Activated T-cell treated with anti-CD3 and anti-CD28 coated beads, Interleukin-2, amount 50 U/mL, for 72 hours (primary cell): ENCODE data around the gene ZNF385A. TPM values are rescaled to one million over a fixed set of nuclear protein-coding genes. Genes with fewer than 3 reads are reported as not detected.

Experiments
- ATAC-seq, 2 donors: fragments of 150-1000 bp; cut with Tn5 transposase; replicated peaks in 1 of 2; 2 replicates each; pipeline ENCODE4 v1.10.0; 2021; ENCODE audit warnings: moderate library complexity in 2 of 2, mild to moderate bottlenecking in 1 of 2
- DNase-seq, 2 donors: peaks; one replicate each; pipeline ENCODE4 v3.0.0; 2021 to 2022; ENCODE audit warnings: mixed read lengths in 1 of 2
- H3K27ac Mint-ChIP-seq: one replicate; pipeline ENCODE4 v1.8.0; 2022; ENCODE audit warnings: mild to moderate bottlenecking, moderate library complexity, mixed read lengths
- H3K27me3 Mint-ChIP-seq: one replicate; pipeline ENCODE4 v1.8.0; 2022; ENCODE audit warnings: low read depth, mixed read lengths
- H3K36me3 Mint-ChIP-seq, 2 donors: one replicate each; pipeline ENCODE4 v1.8.0; 2022; ENCODE audit warnings: mixed read lengths in 2 of 2, mild to moderate bottlenecking in 1 of 2; ENCODE audit not compliant: insufficient read depth in 2 of 2
- H3K4me1 Mint-ChIP-seq: one replicate; pipeline ENCODE4 v1.8.0; 2022; ENCODE audit warnings: low read depth, mixed read lengths
- H3K4me3 Mint-ChIP-seq, 2 donors: one replicate each; pipeline ENCODE4 v1.8.0; 2022; ENCODE audit warnings: mild to moderate bottlenecking in 2 of 2, mixed read lengths in 2 of 2, moderate library complexity in 2 of 2
- H3K9me3 Mint-ChIP-seq, 2 donors: one replicate each; pipeline ENCODE4 v1.8.0; 2022; ENCODE audit warnings: mixed read lengths in 2 of 2
- total RNA-seq, 2 donors: library from RNA; stranded (reverse); gene quantifications; one replicate each; pipeline ENCODE4 v1.2.3, GENCODE V29; 2022

The ZNF385A gene
- total RNA-seq, 2 donors from 2014 or later, result 1.3 to 2.8 TPM

DNA sequence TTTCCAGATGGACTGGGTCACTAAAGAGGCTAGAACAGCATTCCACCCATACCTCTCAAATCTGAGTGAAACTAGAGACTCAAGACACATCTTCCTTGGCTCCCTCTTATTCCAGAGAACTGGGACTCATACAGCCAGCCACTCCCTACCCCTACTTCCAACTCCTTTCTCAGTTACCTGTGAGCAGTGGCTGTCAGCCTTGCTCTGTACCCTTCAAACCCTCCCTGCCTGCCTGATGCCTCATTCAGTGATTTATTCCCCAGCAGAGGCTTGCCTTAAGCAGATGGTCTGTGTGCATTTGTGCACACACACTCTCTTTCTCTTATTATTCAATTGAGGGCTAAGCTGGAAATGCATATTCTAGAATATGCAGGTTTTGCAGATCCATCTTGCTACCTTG lies 34.9 kb downstream of the ZNF385A start:
- H3K4me1 Mint-ChIP-seq, result peaks cover 15% of the 10 kb centered on the region
- H3K9me3 Mint-ChIP-seq, result no peaks in the 10 kb centered on the region
- DNase-seq (no peak), ATAC-seq (no peak)
- no peak overlapping the region for H3K27ac Mint-ChIP-seq
- H3K36me3 Mint-ChIP-seq, result peaks cover 3 to 10% of the 10 kb centered on the region in 2 donors
- H3K27me3 Mint-ChIP-seq, result no peaks in the 10 kb centered on the region
- no peak overlapping the region for H3K4me3 Mint-ChIP-seq

DNA sequence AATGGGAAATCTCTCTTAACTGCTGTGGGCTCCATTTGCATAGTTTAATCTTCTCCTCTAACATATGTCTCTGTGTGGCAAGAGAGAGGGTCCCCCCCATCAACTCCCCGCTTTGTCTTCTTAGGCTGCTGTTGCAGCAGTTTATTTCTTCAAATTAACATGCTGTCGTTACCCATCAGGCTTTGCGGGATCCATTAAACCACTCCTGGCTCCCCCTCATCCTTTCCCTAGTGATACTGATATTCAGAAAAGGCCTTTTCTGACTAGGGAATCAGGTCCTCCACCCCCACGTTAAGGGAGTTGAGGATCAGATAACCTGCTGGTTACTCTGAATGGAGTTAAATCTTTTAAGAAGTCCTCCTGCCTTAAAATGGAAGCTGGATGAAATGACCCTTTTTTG lies 35.5 kb downstream of the ZNF385A start:
- H3K27ac Mint-ChIP-seq, result no peak overlapping the region
- ATAC-seq (no peak), DNase-seq (no peak)
- H3K27me3 Mint-ChIP-seq, result no peaks in the 10 kb centered on the region
- H3K36me3 Mint-ChIP-seq, result peaks cover 3 to 10% of the 10 kb centered on the region in 2 donors
- peaks cover 15% of the 10 kb centered on the region for H3K4me1 Mint-ChIP-seq
- no peak overlapping the region for H3K4me3 Mint-ChIP-seq
- no peaks in the 10 kb centered on the region for H3K9me3 Mint-ChIP-seq

DNA sequence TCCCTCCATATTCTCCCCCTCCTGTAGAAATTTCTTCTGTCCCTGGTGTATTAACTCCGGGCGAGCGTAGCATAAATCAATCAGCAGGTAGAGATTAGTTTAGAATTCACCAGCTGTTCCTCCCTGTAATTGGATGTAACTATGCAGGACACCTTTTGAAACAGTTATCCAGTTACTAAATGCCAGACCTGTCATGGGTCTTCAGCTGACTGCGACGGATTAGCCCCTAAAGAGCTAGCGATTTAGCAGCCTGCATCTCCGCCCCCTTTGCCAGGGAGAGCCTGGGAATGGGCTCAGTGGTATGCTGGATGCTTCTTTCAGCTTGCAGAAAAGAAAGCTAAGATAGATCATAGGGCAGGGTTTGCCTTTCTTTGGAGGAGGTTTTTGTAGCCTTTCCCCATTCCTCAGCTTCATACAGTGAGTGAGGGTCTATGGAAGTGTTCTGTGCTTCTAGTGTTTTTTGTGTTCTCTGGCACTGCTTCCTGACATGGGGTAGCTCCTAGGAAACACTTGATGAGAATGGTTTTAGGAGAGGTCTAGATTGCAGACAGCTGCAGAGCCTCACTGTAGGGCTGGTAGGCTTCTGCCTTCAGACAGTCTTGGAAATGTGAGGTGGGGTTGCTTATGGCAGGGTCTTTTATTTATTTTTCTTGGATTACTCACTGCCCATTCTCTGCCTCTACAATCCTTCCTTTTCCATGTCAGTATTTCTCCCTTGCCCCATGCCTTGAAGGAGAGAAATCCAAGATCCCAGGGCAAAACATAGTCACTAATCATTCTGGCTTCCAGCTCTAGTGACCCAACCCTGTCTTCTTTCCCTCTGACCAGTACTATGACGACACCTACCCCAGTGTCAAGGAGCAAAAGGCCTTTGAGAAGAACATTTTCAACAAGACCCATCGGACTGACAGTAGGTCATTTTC lies 42.9 kb downstream of the ZNF385A start:
- DNase-seq, result no peak
- Mint-ChIP-seq H3K27ac (no peak overlapping the region), H3K4me1 (no peaks in the 10 kb centered on the region), H3K4me3 (no peak overlapping the region), H3K36me3 (peaks cover 6 to 19% of the 10 kb centered on the region in 2 donors), H3K9me3 (no peaks in the 10 kb centered on the region), H3K27me3 (no peaks in the 10 kb centered on the region)
- ATAC-seq, result no peak

DNA sequence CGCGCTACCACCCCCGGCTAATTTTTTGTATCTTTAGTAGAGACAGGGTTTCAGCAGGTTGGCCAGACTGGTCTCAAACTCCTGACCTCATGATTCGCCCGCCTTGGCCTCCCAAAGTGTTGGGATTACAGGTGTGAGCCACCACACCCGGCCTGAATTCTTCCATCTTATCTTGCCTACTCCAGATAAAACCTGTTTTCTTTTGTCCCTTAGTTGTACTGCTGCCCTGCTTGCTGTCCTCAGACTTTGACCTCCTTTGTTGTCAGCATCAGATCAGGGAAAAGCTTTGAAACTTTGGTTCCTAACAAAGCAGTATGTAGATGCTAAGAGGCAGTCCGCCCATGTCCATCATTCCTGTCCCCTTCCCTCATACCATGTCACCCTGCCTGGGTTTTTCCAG lies 43.7 kb downstream of the ZNF385A start:
- no peak for ATAC-seq
- Mint-ChIP-seq H3K27ac (no peak overlapping the region), H3K9me3 (no peaks in the 10 kb centered on the region), H3K4me1 (peaks cover 4% of the 10 kb centered on the region), H3K36me3 (peaks cover 6 to 19% of the 10 kb centered on the region in 2 donors), H3K4me3 (no peak overlapping the region), H3K27me3 (no peaks in the 10 kb centered on the region)
- no peak for DNase-seq

DNA sequence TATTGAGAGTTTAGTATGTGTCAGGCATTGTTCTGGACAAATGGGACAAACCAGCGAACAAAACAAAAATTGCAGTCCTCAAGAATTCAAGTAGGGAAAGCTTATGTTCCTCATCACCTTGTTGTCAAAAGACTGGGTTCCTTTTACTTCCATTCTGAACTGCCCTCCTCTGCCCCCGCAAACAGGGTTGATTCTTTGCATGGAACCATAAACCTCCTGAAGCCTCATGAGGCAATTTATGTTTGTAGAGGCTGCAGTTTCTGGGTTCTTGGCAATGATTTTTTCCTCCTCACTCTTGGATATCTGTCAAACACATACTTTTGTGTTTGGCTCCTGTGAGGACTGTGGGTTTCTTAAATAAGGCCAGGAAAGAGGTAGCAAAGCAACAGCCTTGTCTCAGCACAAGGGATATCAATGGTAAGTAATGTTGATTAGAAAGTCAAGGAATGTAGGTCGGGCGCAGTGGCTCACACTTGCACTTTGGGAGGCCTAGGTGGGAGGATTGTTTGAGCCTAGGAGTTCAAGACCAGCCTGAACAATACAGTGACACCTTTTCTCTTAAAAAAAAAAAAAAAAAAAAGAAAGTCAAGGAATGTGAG lies 45.7 kb downstream of the ZNF385A start:
- Mint-ChIP-seq H3K9me3 (no peaks in the 10 kb centered on the region), H3K27ac (no peak overlapping the region), H3K4me1 (peaks cover 6% of the 10 kb centered on the region), H3K4me3 (no peak overlapping the region), H3K36me3 (peaks cover 6 to 14% of the 10 kb centered on the region in 2 donors), H3K27me3 (no peaks in the 10 kb centered on the region)
- ATAC-seq (no peak), DNase-seq (no peak)

DNA sequence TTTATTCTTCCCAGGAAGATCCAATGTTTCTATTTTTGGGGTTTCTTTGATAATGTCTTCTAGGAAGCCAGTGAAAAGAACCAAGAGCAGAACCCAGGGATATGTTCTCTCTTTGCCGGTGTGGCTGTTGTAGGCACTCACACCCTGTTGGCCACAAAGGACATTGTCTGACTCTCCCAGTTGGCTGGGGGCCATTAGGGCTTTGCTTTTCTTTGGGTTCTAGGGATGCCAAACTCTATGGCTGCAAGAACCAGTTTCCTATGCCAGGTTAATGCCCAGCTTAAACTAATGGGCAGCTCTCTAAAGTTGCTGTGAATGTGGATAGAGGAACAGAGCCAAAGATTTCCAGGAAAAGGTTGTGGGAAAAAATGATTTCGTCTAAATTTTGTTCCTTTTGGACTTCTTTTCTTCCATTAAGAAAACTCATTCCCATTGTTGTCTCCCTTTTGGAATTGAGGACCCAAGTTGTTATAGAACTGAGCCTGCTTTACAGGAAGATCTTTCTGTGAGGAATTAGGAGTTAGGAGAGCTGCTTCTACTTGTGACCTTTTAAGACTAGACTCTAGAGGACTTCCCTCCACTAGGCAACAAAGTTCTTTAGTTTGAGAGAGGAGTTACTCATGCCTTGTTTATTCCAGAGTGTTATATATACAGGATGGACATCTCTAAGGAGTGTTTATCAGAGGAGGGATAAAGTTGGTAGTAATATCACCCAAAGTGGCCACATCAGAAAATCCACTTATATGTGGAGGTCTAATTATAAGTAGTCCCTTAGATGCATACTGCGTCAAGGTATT lies 46.5 kb downstream of the ZNF385A start:
- Mint-ChIP-seq H3K9me3 (no peaks in the 10 kb centered on the region), H3K4me3 (no peak overlapping the region), H3K4me1 (peaks cover 11% of the 10 kb centered on the region), H3K36me3 (peaks cover 6 to 9% of the 10 kb centered on the region in 2 donors), H3K27ac (no peak overlapping the region), H3K27me3 (no peaks in the 10 kb centered on the region)
- DNase-seq (no peak), ATAC-seq (no peak)

DNA sequence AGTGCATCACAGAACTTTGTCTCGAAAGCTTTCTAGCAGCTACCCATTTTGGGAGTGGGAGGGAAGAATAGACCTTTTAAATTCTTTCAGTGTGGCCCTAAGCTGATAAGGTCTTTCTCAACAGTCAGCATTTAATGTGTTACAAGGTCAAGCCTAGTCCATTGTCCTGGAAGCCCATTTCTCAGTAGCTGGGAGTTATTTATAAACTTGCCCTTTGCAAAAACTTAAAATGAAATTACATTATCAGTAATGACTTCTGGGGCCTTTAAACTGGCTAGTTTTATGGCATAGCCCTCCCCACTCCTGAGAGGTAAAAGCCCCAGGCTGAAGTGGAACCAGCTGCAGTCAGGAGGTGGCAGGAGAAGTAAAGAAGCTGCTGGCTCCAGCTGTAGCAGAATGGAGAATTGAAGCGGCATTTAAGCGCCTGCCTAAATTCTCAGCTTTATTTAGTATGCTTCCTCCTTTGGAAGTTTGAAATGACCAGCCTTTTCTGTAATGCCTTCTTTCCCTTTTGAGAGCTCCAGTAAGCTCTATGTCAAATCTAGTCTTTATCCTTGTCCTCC lies 47.2 kb downstream of the ZNF385A start:
- peaks cover 4 to 6% of the 10 kb centered on the region in 2 donors for H3K36me3 Mint-ChIP-seq
- no peak overlapping the region for H3K4me3 Mint-ChIP-seq
- ATAC-seq, result no peak
- H3K27ac Mint-ChIP-seq, result no peak overlapping the region
- no peaks in the 10 kb centered on the region for H3K27me3 Mint-ChIP-seq
- peaks cover 11% of the 10 kb centered on the region for H3K4me1 Mint-ChIP-seq
- no peaks in the 10 kb centered on the region for H3K9me3 Mint-ChIP-seq
- no peak for DNase-seq

DNA sequence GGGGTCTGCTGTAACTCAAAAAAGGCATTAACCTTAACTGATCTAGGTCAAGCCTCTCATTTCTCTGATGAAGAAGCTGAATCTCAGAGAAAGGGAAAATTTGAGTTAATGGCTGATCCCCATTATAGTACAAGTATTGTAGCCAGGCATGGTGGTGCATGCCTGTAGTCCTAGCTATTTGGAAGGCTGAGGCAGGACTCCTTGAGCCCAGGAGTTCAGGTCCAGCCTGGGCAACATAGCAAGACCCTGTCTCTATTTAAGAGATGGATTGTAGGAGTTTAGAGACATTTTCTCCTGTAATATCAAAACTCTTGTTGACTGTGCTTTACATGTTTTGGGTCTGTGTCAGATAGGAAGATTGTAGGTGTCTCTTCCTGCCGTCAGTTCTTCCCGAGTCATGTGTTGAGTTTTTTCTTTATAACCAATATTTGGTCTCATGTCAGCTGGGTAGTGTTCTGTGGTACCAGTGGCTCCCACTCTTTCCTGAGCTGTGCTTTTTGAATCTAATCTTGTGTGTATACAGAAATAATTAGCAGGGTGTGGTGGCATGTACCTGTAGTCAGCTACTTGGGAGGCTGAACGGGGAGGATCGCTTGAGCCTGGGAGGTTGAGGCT lies 51.0 kb downstream of the ZNF385A start:
- peak overlapping the region in 1 of 2 donors; percentile 47 for H3K4me3 Mint-ChIP-seq
- peaks cover 0 to 2% of the 10 kb centered on the region in 2 donors for H3K36me3 Mint-ChIP-seq
- H3K27me3 Mint-ChIP-seq, result no peaks in the 10 kb centered on the region
- peak in 1 of 2 donors; percentile 73 for ATAC-seq
- no peak for DNase-seq
- H3K27ac Mint-ChIP-seq, result no peak overlapping the region
- H3K9me3 Mint-ChIP-seq, result no peaks in the 10 kb centered on the region
- H3K4me1 Mint-ChIP-seq, result peaks cover 39% of the 10 kb centered on the region

DNA sequence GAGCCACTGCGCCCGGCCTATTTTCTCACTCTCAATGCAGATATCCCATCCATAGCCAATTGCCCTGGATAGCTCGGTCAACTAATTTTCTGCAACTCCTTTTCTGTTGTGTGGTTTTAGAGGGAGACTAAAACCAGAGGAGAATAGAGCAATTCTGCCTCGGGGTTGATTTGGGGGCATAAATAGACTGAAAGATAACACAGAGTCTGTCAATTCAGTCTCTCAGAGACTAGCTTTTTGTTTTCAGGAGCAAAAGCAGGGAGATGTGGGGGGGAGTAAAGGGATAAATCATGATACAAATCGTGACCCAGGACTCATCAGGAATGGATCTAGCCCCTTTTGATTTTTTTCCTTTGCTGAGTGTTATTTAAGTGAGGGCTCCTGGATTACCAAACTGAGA lies 53.1 kb downstream of the ZNF385A start:
- H3K4me1 Mint-ChIP-seq, result peaks cover 52% of the 10 kb centered on the region
- no peaks in the 10 kb centered on the region for H3K9me3 Mint-ChIP-seq
- peak overlapping the region; percentile 50 for H3K27ac Mint-ChIP-seq
- ATAC-seq, result no peak
- H3K4me3 Mint-ChIP-seq, result no peak overlapping the region
- peaks cover 0 to 2% of the 10 kb centered on the region in 2 donors for H3K36me3 Mint-ChIP-seq
- no peak for DNase-seq
- H3K27me3 Mint-ChIP-seq, result no peaks in the 10 kb centered on the region

DNA sequence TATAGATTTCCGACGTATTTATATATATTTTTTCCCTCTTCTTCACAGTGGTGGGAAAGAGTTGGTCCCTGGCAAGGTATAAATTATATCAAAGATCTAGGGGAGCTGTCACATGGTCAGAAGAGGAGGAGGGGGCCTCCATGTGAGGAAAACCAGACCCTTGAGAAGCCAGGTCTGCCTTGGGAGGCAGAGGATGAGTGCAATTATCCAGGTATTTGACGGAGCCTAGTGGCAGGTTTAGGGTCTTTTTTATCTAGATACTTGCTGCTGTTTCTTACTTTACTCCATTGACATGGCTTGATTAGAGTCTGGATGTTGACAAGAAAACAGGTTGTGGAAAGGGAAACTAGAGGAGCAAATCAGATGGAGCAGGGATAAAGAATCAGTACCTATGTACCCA lies 54.1 kb downstream of the ZNF385A start:
- DNase-seq, result no peak
- no peaks in the 10 kb centered on the region for H3K27me3 Mint-ChIP-seq
- no peaks in the 10 kb centered on the region for H3K9me3 Mint-ChIP-seq
- H3K4me1 Mint-ChIP-seq, result peaks cover 56% of the 10 kb centered on the region
- no peak for ATAC-seq
- H3K4me3 Mint-ChIP-seq, result no peak overlapping the region
- peak overlapping the region; percentile 93 for H3K27ac Mint-ChIP-seq
- H3K36me3 Mint-ChIP-seq, result peaks cover 0 to 2% of the 10 kb centered on the region in 2 donors

DNA sequence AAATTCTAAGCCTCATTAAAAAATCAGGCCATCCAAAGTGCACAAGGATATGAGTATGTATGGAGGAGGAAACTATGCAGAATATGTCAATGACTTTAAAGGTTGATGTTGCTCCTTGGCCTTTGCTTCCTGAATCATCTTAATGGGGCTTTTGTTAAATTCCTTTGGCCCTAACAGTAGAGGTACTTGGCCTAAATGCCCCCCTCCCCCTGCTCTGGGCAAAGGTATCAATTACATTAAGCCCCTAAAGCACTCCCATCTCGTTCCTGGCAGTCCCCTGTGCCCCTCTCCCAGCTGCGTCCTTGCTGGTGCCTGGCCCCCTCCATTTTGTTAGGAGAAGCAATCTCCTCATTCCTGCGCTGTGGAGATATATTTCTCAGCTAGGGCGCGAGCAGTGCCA lies 54.8 kb downstream of the ZNF385A start:
- Mint-ChIP-seq H3K27me3 (no peaks in the 10 kb centered on the region), H3K36me3 (peaks cover 0 to 4% of the 10 kb centered on the region in 2 donors), H3K4me1 (peaks cover 61% of the 10 kb centered on the region), H3K27ac (peak overlapping the region; percentile 93), H3K4me3 (no peak overlapping the region), H3K9me3 (no peaks in the 10 kb centered on the region)
- ATAC-seq (no peak), DNase-seq (no peak)

DNA sequence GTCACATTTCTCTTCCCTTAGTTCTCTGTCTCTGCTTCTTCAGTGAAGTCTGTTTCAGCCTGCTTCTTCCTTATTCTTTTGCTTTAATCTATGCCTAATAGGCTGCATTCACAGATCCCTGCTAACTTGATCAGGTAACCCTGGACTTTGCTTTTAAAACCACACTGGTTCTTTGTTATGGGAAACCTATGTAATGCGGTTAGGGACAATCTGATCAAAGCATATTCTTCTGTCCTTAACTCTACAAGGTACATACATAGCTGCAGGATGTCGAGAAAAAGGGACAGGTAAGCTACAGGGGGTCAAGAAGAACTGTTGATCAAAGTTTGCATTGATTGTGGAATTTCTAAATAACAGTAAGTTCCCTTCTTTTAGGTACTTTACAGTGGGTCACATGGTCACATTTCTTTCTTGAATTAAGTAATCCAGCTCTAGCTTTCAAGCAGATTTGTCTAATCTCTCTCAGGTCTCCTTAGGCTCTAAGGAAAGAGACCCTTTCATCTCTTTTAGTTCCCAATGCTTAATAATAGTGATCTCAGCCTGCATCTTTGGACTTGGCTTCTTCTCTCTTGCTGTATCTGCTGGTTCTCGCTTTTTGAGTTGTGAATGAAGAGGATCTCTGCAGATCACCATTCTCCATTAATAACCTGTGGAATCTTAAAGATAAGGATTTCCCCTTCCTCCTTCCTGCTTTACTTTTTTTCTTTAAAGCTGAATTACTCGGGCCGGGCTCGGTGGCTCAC lies 55.8 kb downstream of the ZNF385A start:
- Mint-ChIP-seq H3K4me1 (peaks cover 66% of the 10 kb centered on the region), H3K27me3 (no peaks in the 10 kb centered on the region), H3K27ac (peak overlapping the region; percentile 93), H3K36me3 (peaks cover 0 to 4% of the 10 kb centered on the region in 2 donors), H3K9me3 (no peaks in the 10 kb centered on the region), H3K4me3 (peak overlapping the region in 1 of 2 donors; percentile 58)
- DNase-seq (no peak), ATAC-seq (no peak)
